Kasumi-1 (cell line): ENCODE results near the gene PIWIL1.

Experiments used
- DNase-seq, 2 experiments: peaks; one replicate each; lab custom pipeline; 2025; lab: John Stamatoyannopoulos, UW

PIWIL1 gene

GRCh38 chr12:130337488-130338303 lies at the start of gene PIWIL1:
PIWIL1 (plus strand) TSS chr12:130337887; CDS start chr12:130342592, 4,705 bp downstream.
- no peak for DNase-seq

- DNase-seq, result no peak
These were observed 49.5 kb upstream of the PIWIL1 start for GRCh38 chr12:130288206-130288605.

GRCh38 chr12:130288691-130289090 lies 49.0 kb upstream of the PIWIL1 start:
- DNase-seq, result no peak

- no peak for DNase-seq
These were observed 47.6 kb upstream of the PIWIL1 start for GRCh38 chr12:130290114-130290513.

GRCh38 chr12:130298322-130299021 lies 39.2 kb upstream of the PIWIL1 start:
- DNase-seq, result no peak

- no peak for DNase-seq
These were observed 38.1 kb upstream of the PIWIL1 start for GRCh38 chr12:130299574-130299973.

GRCh38 chr12:130300090-130300489 lies 37.6 kb upstream of the PIWIL1 start:
- no peak for DNase-seq

- DNase-seq, result no peak
These were observed 36.8 kb upstream of the PIWIL1 start for GRCh38 chr12:130300737-130301535.

GRCh38 chr12:130301559-130301958 lies 36.1 kb upstream of the PIWIL1 start:
- DNase-seq, result no peak

GRCh38 chr12:130303781-130304180 lies 33.9 kb upstream of the PIWIL1 start:
- DNase-seq, result no peak

- DNase-seq, result no peak
These were observed 29.8 kb upstream of the PIWIL1 start for GRCh38 chr12:130307859-130308258.

- no peak for DNase-seq
These were observed 29.3 kb upstream of the PIWIL1 start for GRCh38 chr12:130308393-130308792.

GRCh38 chr12:130316251-130316650 lies 21.4 kb upstream of the PIWIL1 start:
- DNase-seq, result no peak

GRCh38 chr12:130320536-130320935 lies 17.2 kb upstream of the PIWIL1 start:
- DNase-seq, result no peak

- no peak for DNase-seq
These were observed 15.4 kb upstream of the PIWIL1 start for GRCh38 chr12:130322263-130322662.

GRCh38 chr12:130330685-130331084 lies 7.0 kb upstream of the PIWIL1 start:
- DNase-seq, result no peak

- no peak for DNase-seq
These were observed 6.5 kb upstream of the PIWIL1 start for GRCh38 chr12:130331146-130331545.

GRCh38 chr12:130333341-130333740 lies 4.3 kb upstream of the PIWIL1 start:
- DNase-seq, result no peak

- no peak for DNase-seq
These were observed 3.3 kb upstream of the PIWIL1 start for GRCh38 chr12:130334399-130334798.

- no peak for DNase-seq
These were observed 2.8 kb upstream of the PIWIL1 start for GRCh38 chr12:130334937-130335336.

- peak; percentile 50 to 74 for DNase-seq
These were observed 1.9 kb upstream of the PIWIL1 start for GRCh38 chr12:130335517-130336392.
